Fibroblast of skin of abdomen (primary cell): ENCODE results near the gene CNOT8. TPM values are rescaled to one million over a fixed set of nuclear protein-coding genes. Genes with fewer than 3 reads are reported as not detected.
"Not testable (repeated sequence)": the region's sequence is repeated elsewhere in the genome, so short reads cannot be mapped to it uniquely, and the experiment has no call there.

Experiments used
- DNase-seq: peaks from one replicate; pipeline ENCODE4 v3.0.0-alpha.2; 2013
- polyA plus RNA-seq, 2 experiments: library from polyadenylated mRNA; unstranded; fragments of 120-200 nt; gene quantifications; one replicate each; pipeline ENCODE4 v1.2.1, GENCODE V29; 2013; ENCODE audit not compliant: insufficient read length in 2 of 2

Gene CNOT8
- polyA plus RNA-seq (2013, experiment 1 of 2; ENCODE audit: insufficient read length) = 44.5 TPM
- polyA plus RNA-seq (2013, experiment 2 of 2; ENCODE audit: insufficient read length) = 45.7 TPM

- DNase-seq = peak; percentile 98
These were observed at the start of gene CNOT8 for GRCh38 chr5:154858297-154858971. CNOT8 (plus strand) TSS chr5:154858627; CDS start chr5:154863279, 4,652 bp downstream.

GRCh38 chr5:154811239-154811638 is 47.2 kb upstream of the CNOT8 start:
- no peak for DNase-seq

- DNase-seq = peak; percentile 62
These were observed 46.6 kb upstream of the CNOT8 start for GRCh38 chr5:154811653-154812465.

GRCh38 chr5:154813158-154813557 is 45.3 kb upstream of the CNOT8 start:
- no peak for DNase-seq

GRCh38 chr5:154813736-154814135 is 44.7 kb upstream of the CNOT8 start:
- DNase-seq = no peak

GRCh38 chr5:154815025-154815424 is 43.4 kb upstream of the CNOT8 start:
- no peak for DNase-seq

- no peak for DNase-seq
These were observed 42.7 kb upstream of the CNOT8 start for GRCh38 chr5:154815684-154816247.

- no peak for DNase-seq
These were observed 41.4 kb upstream of the CNOT8 start for GRCh38 chr5:154816891-154817492.

GRCh38 chr5:154817815-154818214 is 40.6 kb upstream of the CNOT8 start:
- DNase-seq = no peak

- no peak for DNase-seq
These were observed 39.8 kb upstream of the CNOT8 start for GRCh38 chr5:154818471-154819116.

- DNase-seq = no peak
These were observed 38.9 kb upstream of the CNOT8 start for GRCh38 chr5:154819546-154819945.

GRCh38 chr5:154820383-154820782 is 38.0 kb upstream of the CNOT8 start:
- DNase-seq = no peak

GRCh38 chr5:154822896-154823295 is 35.5 kb upstream of the CNOT8 start:
- DNase-seq = not testable (repeated sequence)

- no peak for DNase-seq
These were observed 34.8 kb upstream of the CNOT8 start for GRCh38 chr5:154823605-154824004.

GRCh38 chr5:154824070-154824469 is 34.4 kb upstream of the CNOT8 start:
- no peak for DNase-seq

GRCh38 chr5:154829181-154829588 is 29.2 kb upstream of the CNOT8 start:
- DNase-seq = no peak

GRCh38 chr5:154829589-154830218 is 28.7 kb upstream of the CNOT8 start:
- DNase-seq = no peak

GRCh38 chr5:154830219-154830595 is 28.2 kb upstream of the CNOT8 start:
- DNase-seq = no peak

- no peak for DNase-seq
These were observed 27.8 kb upstream of the CNOT8 start for GRCh38 chr5:154830596-154830995.

- no peak for DNase-seq
These were observed 27.0 kb upstream of the CNOT8 start for GRCh38 chr5:154831451-154831850.

GRCh38 chr5:154832804-154833203 is 25.6 kb upstream of the CNOT8 start:
- not testable (repeated sequence) for DNase-seq

- DNase-seq = no peak
These were observed 24.4 kb upstream of the CNOT8 start for GRCh38 chr5:154834053-154834452.
